HepG2 (cell line): Measurements from ENCODE around the gene TMEM253. TPM values are rescaled to one million over a fixed set of nuclear protein-coding genes. Genes with fewer than 3 reads are reported as not detected.

Experiments used
- AFF4 ChIP-seq: sonication (generic); formaldehyde crosslinking; IDR thresholded peaks from 2 replicates; pipeline ENCODE4 v1.4.0; 2020; ENCODE audit warnings: missing genetic modification reagents
- ARNTL ChIP-seq: sonication (generic); formaldehyde crosslinking; IDR thresholded peaks from 2 replicates; pipeline ENCODE4 v1.4.0; 2020; ENCODE audit warnings: mild to moderate bottlenecking, missing genetic modification reagents
- ATF4 ChIP-seq, 2 experiments: fragments of 450-650 bp in 1 of 2; sonication (generic) in 1 of 2; formaldehyde crosslinking; IDR thresholded peaks; 2 replicates each; pipeline versions ENCODE4 v1.5.0 to v1.8.0; 2020 to 2022; ENCODE audit warnings: mild to moderate bottlenecking in 1 of 2, missing genetic modification reagents in 1 of 2
- DR1 ChIP-seq: sonication (generic); formaldehyde crosslinking; IDR thresholded peaks from 2 replicates; pipeline ENCODE4 v1.8.0; 2021; ENCODE audit warnings: mild to moderate bottlenecking, missing genetic modification reagents, inconsistent platforms
- HMG20B ChIP-seq: conservative IDR thresholded peaks from 2 replicates; pipeline ENCODE4 v1.6.1; 2016; ENCODE audit warnings: missing genetic modification reagents, missing compliant biosample characterization
- HOMEZ ChIP-seq: IDR thresholded peaks from 2 replicates; pipeline ENCODE4 v1.6.1; 2016; ENCODE audit warnings: low read depth
- NR3C1 ChIP-seq: sonication (generic); formaldehyde crosslinking; IDR thresholded peaks from 2 replicates; pipeline ENCODE4 v1.4.0; 2020; ENCODE audit warnings: missing genetic modification reagents
- SATB2 ChIP-seq: sonication (generic); formaldehyde crosslinking; IDR thresholded peaks from 2 replicates; pipeline ENCODE4 v1.5.0; 2020; ENCODE audit warnings: missing genetic modification reagents
- TCF7 ChIP-seq: sonication (generic); IDR thresholded peaks from 2 replicates; pipeline ENCODE4 v1.6.1; 2016; ENCODE audit warnings: antibody characterized with exemption, low read depth
- TRIM22 ChIP-seq: fragments of 450-650 bp; IDR thresholded peaks from 2 replicates; pipeline ENCODE4 v1.6.1; 2017
- ZNF12 ChIP-seq: sonication (generic); formaldehyde crosslinking; IDR thresholded peaks from 2 replicates; pipeline ENCODE4 v1.5.0; 2020; ENCODE audit warnings: missing genetic modification reagents
- ZNF280D ChIP-seq: sonication (generic); formaldehyde crosslinking; IDR thresholded peaks from 2 replicates; pipeline ENCODE4 v1.5.1; 2020; ENCODE audit warnings: mild to moderate bottlenecking, missing genetic modification reagents
- ZNF333 ChIP-seq: sonication (generic); formaldehyde crosslinking; IDR thresholded peaks from 2 replicates; pipeline ENCODE4 v1.4.0; 2020; ENCODE audit warnings: mild to moderate bottlenecking, missing genetic modification reagents, borderline replicate concordance
- ZNF362 ChIP-seq: sonication (generic); formaldehyde crosslinking; IDR thresholded peaks from 2 replicates; pipeline ENCODE4 v1.4.0; 2020; ENCODE audit warnings: missing genetic modification reagents, mild to moderate bottlenecking, borderline replicate concordance
- ZNF576 ChIP-seq: sonication (generic); formaldehyde crosslinking; IDR thresholded peaks from 2 replicates; pipeline ENCODE4 v1.4.0; 2020; ENCODE audit warnings: mild to moderate bottlenecking, missing genetic modification reagents
- polyA plus RNA-seq, 8 experiments: library from polyadenylated mRNA; depleted of rRNA in 3 of 8; stranded (reverse) in 7 of 8; unstranded in 1 of 8; fragments of >200 nt; fragmentation: Illumina TruSeq in 4 of 8; extraction: Trizol in 4 of 8; gene quantifications; 2 replicates each; pipeline versions ENCODE4 v1.2.1 to v1.2.3, GENCODE V29; 2011 to 2016; ENCODE audit warnings: low read depth in 4 of 8, missing spikeins in 1 of 8, mixed read lengths in 1 of 8; ENCODE audit not compliant: insufficient read depth in 1 of 8
- total RNA-seq, 5 experiments: library from RNA; depleted of rRNA; stranded (reverse); fragments of >200 nt; fragmentation: Illumina TruSeq; extraction: Trizol; gene quantifications; 2 replicates each; pipeline ENCODE4 v1.2.3, GENCODE V29; 2016; ENCODE audit warnings: low read depth in 1 of 5

The TMEM253 gene
- total and polyA plus RNA-seq, 2 of the 13 experiments (the other 11 are each of a cell fraction or from before 2014, with no cell fraction given), result 0.29 to 0.45 TPM

GRCh38 chr14:21069388-21070082 lies 31.3 kb upstream of the TMEM253 start (continued):
- TF ChIP-seq ZNF333 (peak; percentile 51; the same call in 1 of the 2 replicates), ZNF280D (CRISPR knock-in tag) (peak; percentile 69), HMG20B (CRISPR knock-in tag) (no peak), DR1 (CRISPR knock-in tag) (0 out of 2 replicates have a peak, but pooled peaks have one; percentile 13), AFF4 (no peak), TRIM22 (no peak), HOMEZ (CRISPR knock-in tag) (no peak), TCF7 (peak; percentile 44; the same call in 1 of the 2 replicates), ZNF576 (CRISPR knock-in tag) (0 out of 2 replicates have a peak, but pooled peaks have one; percentile 11), NR3C1 (CRISPR knock-in tag) (no peak), SATB2 (CRISPR knock-in tag) (no peak), ARNTL (CRISPR knock-in tag) (peak; percentile 8; the same call in 1 of the 2 replicates), ZNF12 (CRISPR knock-in tag) (no peak), ATF4 (CRISPR knock-in tag; IDR thresholded peaks at IDR 0.05) (0 out of 4 replicates have a peak, but pooled peaks of 1 of the 2 experiments have one; percentile 36), ZNF362 (peak; percentile 35)
